ENCODE measurements around the gene TM7SF3.

- TF ChIP-seq EZH2 (IDR thresholded peaks at IDR 0.05), result no peak
- no peak for TF ChIP-seq CTCF (IDR thresholded peaks at IDR 0.05)
- TF ChIP-seq EZH2phosphoT487 (IDR thresholded peaks at IDR 0.05), result no peak
Measured at GRCh38 chr12:26938701-26939062, 75.5 kb downstream of the TM7SF3 start.
